Hematopoietic multipotent progenitor cell treated with erythropoietin and hydrocortisone succinate and interleukin-3 and kit ligand, for 15 days (in vitro differentiated cells): ENCODE data around the gene PTPRB.

Source experiments
- DNase-seq: peaks from one replicate; pipeline ENCODE4 v3.0.0-alpha.2; 2015; ENCODE audit warnings: low spot score

The PTPRB gene

GRCh38 chr12:70637303-70638085 lies at the start of gene PTPRB:
TSS of gene PTPRB (minus strand) at chr12:70637429. CDS start at chr12:70637395, 34 bp downstream.
- DNase-seq, result no peak

- no peak for DNase-seq
Measured at GRCh38 chr12:70686907-70687306, 49.7 kb upstream of the PTPRB start.

GRCh38 chr12:70686299-70686698 lies 49.1 kb upstream of the PTPRB start:
- DNase-seq, result no peak

GRCh38 chr12:70683976-70684375 lies 46.7 kb upstream of the PTPRB start:
- DNase-seq, result no peak

- no peak for DNase-seq
Measured at GRCh38 chr12:70671698-70672097, 34.5 kb upstream of the PTPRB start.

GRCh38 chr12:70670948-70671347 lies 33.7 kb upstream of the PTPRB start:
- DNase-seq, result no peak

- DNase-seq, result no peak
Measured at GRCh38 chr12:70667253-70667652, 30.0 kb upstream of the PTPRB start.

- no peak for DNase-seq
Measured at GRCh38 chr12:70666364-70666763, 29.1 kb upstream of the PTPRB start.

- no peak for DNase-seq
Measured at GRCh38 chr12:70664465-70664881, 27.2 kb upstream of the PTPRB start.

GRCh38 chr12:70663838-70664237 lies 26.6 kb upstream of the PTPRB start:
- DNase-seq, result no peak

GRCh38 chr12:70661466-70662161 lies 24.4 kb upstream of the PTPRB start:
- DNase-seq, result no peak

GRCh38 chr12:70660620-70661219 lies 23.5 kb upstream of the PTPRB start:
- DNase-seq, result no peak

- no peak for DNase-seq
Measured at GRCh38 chr12:70660002-70660604, 22.9 kb upstream of the PTPRB start.

- no peak for DNase-seq
Measured at GRCh38 chr12:70659077-70659606, 21.9 kb upstream of the PTPRB start.

- DNase-seq, result no peak
Measured at GRCh38 chr12:70657616-70658286, 20.5 kb upstream of the PTPRB start.

GRCh38 chr12:70652451-70652850 lies 15.2 kb upstream of the PTPRB start:
- no peak for DNase-seq

- DNase-seq, result no peak
Measured at GRCh38 chr12:70648831-70649230, 11.6 kb upstream of the PTPRB start.

GRCh38 chr12:70648191-70648590 lies 11.0 kb upstream of the PTPRB start:
- no peak for DNase-seq

- DNase-seq, result no peak
Measured at GRCh38 chr12:70646850-70647249, 9.6 kb upstream of the PTPRB start.

- DNase-seq, result no peak
Measured at GRCh38 chr12:70645494-70646317, 8.5 kb upstream of the PTPRB start.

GRCh38 chr12:70644861-70645260 lies 7.6 kb upstream of the PTPRB start:
- no peak for DNase-seq
